ENCODE data around the gene ORC4.

ORC4 gene

GRCh38 chr2:147888680-147889079 lies 131.9 kb downstream of the ORC4 start:
- Histone ChIP-seq H3K4me3 (ENCODE audit: low read depth in 1 of 2, low read length in 2 of 2) (no peak overlapping the region), H3K27me3 (ENCODE audit: low read depth, low read length) (no peaks in the 10 kb centered on the region), H3K4me1 (ENCODE audit: control insufficient read depth in 1 of 2, insufficient read depth in 2 of 2, low read length in 2 of 2) (peaks cover 0 to 18% of the 10 kb centered on the region in 2 donors), H3K27ac (ENCODE audit: low read length) (no peak overlapping the region), H3K9me3 (ENCODE audit: control insufficient read depth in 1 of 2, low read length in 2 of 2) (no peaks in the 10 kb centered on the region), H3K36me3 (ENCODE audit: control insufficient read depth in 1 of 2, insufficient read depth in 2 of 2, low read length in 2 of 2) (no peaks in the 10 kb centered on the region)

GRCh38 chr2:147886136-147886535 lies 134.4 kb downstream of the ORC4 start:
- no peak overlapping the region for H3K4me3 ChIP-seq (ENCODE audit: low read depth in 1 of 2, low read length in 2 of 2)
- H3K27ac ChIP-seq (ENCODE audit: low read length): no peak overlapping the region
- peaks cover 0 to 21% of the 10 kb centered on the region in 2 donors for H3K4me1 ChIP-seq (ENCODE audit: control insufficient read depth in 1 of 2, insufficient read depth in 2 of 2, low read length in 2 of 2)
- no peaks in the 10 kb centered on the region for H3K36me3 ChIP-seq (ENCODE audit: control insufficient read depth in 1 of 2, insufficient read depth in 2 of 2, low read length in 2 of 2)
- H3K27me3 ChIP-seq (ENCODE audit: low read depth, low read length): no peaks in the 10 kb centered on the region
- H3K9me3 ChIP-seq (ENCODE audit: control insufficient read depth in 1 of 2, low read length in 2 of 2): no peaks in the 10 kb centered on the region

- H3K27me3 ChIP-seq (ENCODE audit: low read depth, low read length): no peaks in the 10 kb centered on the region
- H3K27ac ChIP-seq (ENCODE audit: low read length): no peak overlapping the region
- H3K4me3 ChIP-seq (ENCODE audit: low read depth in 1 of 2, low read length in 2 of 2): peak overlapping the region in 1 of 2 donors; percentile 9
- no peaks in the 10 kb centered on the region for H3K36me3 ChIP-seq (ENCODE audit: control insufficient read depth in 1 of 2, insufficient read depth in 2 of 2, low read length in 2 of 2)
- H3K9me3 ChIP-seq (ENCODE audit: control insufficient read depth in 1 of 2, low read length in 2 of 2): no peaks in the 10 kb centered on the region
- peaks cover 0 to 32% of the 10 kb centered on the region in 2 donors for H3K4me1 ChIP-seq (ENCODE audit: control insufficient read depth in 1 of 2, insufficient read depth in 2 of 2, low read length in 2 of 2)
Observed at GRCh38 chr2:147884830-147885229, 135.7 kb downstream of the ORC4 start.

GRCh38 chr2:147882631-147883030 lies 137.9 kb downstream of the ORC4 start:
- no peak overlapping the region for H3K4me3 ChIP-seq (ENCODE audit: low read depth in 1 of 2, low read length in 2 of 2)
- peaks cover 0 to 28% of the 10 kb centered on the region in 2 donors for H3K4me1 ChIP-seq (ENCODE audit: control insufficient read depth in 1 of 2, insufficient read depth in 2 of 2, low read length in 2 of 2)
- no peaks in the 10 kb centered on the region for H3K9me3 ChIP-seq (ENCODE audit: control insufficient read depth in 1 of 2, low read length in 2 of 2)
- H3K27me3 ChIP-seq (ENCODE audit: low read depth, low read length): no peaks in the 10 kb centered on the region
- no peaks in the 10 kb centered on the region for H3K36me3 ChIP-seq (ENCODE audit: control insufficient read depth in 1 of 2, insufficient read depth in 2 of 2, low read length in 2 of 2)
- no peak overlapping the region for H3K27ac ChIP-seq (ENCODE audit: low read length)
